GM12891 (cell line): Measurements from ENCODE around the gene OSM.

ENCODE experiments used
- PAX5 ChIP-seq: IDR thresholded peaks from 2 replicates; pipeline ENCODE4 v1.6.1; 2011; ENCODE audit warnings: low read length, moderate library complexity, mild to moderate bottlenecking; ENCODE audit not compliant: insufficient read depth, severe bottlenecking
- POLR2A ChIP-seq: IDR thresholded peaks from 2 replicates; pipeline ENCODE4 v1.6.1; 2011; ENCODE audit warnings: low read depth, low read length, control low read depth
- POLR2AphosphoS5 ChIP-seq: IDR thresholded peaks from 2 replicates; pipeline ENCODE4 v1.6.1; 2011; ENCODE audit warnings: low read depth, low read length, control low read depth
- POU2F2 ChIP-seq: IDR thresholded peaks from 2 replicates; pipeline ENCODE4 v1.6.1; 2011; ENCODE audit warnings: low read depth, mild to moderate bottlenecking, control low read depth, low read length, moderate library complexity
- SPI1 ChIP-seq: IDR thresholded peaks from 2 replicates; pipeline ENCODE4 v1.6.1; 2011; ENCODE audit warnings: low read depth, low read length, control low read depth
- TAF1 ChIP-seq: IDR thresholded peaks from 2 replicates; pipeline ENCODE4 v1.6.1; 2011; ENCODE audit warnings: low read depth, low read length, control low read depth

DNA sequence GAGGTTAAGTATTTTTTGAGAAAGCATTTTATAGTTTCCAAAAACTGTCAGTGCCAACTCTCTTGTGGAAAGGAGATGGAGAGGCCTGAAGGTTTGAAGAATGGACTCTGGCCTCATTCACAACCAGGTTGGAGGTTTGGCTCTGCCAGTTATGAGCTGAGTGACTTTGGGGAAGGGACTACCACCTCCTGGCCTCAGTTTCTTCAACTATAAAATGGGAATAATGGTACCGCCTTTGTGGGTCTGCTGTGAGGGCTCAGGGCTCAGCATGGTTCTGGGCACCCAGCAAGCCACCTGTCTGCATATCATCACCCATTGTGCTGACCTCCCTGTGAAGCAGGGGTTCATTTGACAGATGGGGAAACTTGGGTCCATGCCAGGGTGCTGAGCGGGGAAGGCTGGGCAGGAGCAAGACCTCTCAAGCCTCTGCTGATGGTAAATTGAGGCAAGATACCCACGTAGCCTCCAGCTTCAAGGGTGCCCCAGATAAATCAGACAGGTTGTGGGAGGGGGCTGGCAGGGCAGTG is 16.5 kb downstream of the OSM start:
- no peak for TF ChIP-seq POLR2A
- TF ChIP-seq TAF1, result no peak
- no peak for TF ChIP-seq POLR2AphosphoS5
- TF ChIP-seq PAX5, result no peak
- TF ChIP-seq POU2F2, result no peak
- no peak for TF ChIP-seq SPI1
